B cell (primary cell): ENCODE measurements around the gene TBC1D1. TPM values are rescaled to one million over a fixed set of nuclear protein-coding genes. Genes with fewer than 3 reads are reported as not detected.

Experiments used
- ATAC-seq: fragments of 200-7000 bp; cut with Tn5 transposase; one replicate; pipeline ENCODE4 v1.10.0; 2021; ENCODE audit warnings: low read depth, mild to moderate bottlenecking, moderate number of reproducible peaks, moderate library complexity
- CTCF ChIA-PET: fragments of 350-600 bp; sonication (Branson Sonifier 250); formaldehyde crosslinking; loops from one replicate; lab custom pipeline; 2021; ENCODE audit warnings: antibody characterized with exemption, inconsistent platforms; lab: Charles Lee
- POLR2A ChIA-PET: fragments of 350-600 bp; sonication (Branson Sonifier 250); formaldehyde crosslinking; loops from one replicate; lab custom pipeline; 2021; ENCODE audit warnings: antibody characterized with exemption; lab: Charles Lee
- DNase-seq: peaks from one replicate; pipeline ENCODE4 v3.0.0; 2013
- H2AFZ ChIP-seq: 2 replicates; pipeline ENCODE4 v1.6.1; 2012; ENCODE audit warnings: mild to moderate bottlenecking, low read depth, low read length; ENCODE audit not compliant: insufficient read depth, poor library complexity, severe bottlenecking
- H3K27ac ChIP-seq, 2 donors: 1 replicate in 1 of 2; 2 replicates in 1 of 2; pipeline ENCODE4 v1.5.1; 2012 to 2013; ENCODE audit warnings: low read length in 2 of 2, mild to moderate bottlenecking in 2 of 2, moderate library complexity in 1 of 2
- H3K27me3 ChIP-seq, 4 experiments: fragments of 200-600 bp in 1 of 4; sonication (generic) in 1 of 4; replicated peaks in 1 of 4; 1 replicate in 2 of 4; 2 replicates in 2 of 4; pipeline versions ENCODE4 v1.6.1 to v1.7.0; 2013 to 2016; ENCODE audit warnings: low read length in 3 of 4, mild to moderate bottlenecking in 2 of 4, mixed read lengths in 1 of 4, moderate library complexity in 1 of 4; ENCODE audit not compliant: insufficient read depth in 4 of 4, control insufficient read depth in 3 of 4; ENCODE audit errors: control extremely low read depth in 1 of 4
- H3K36me3 ChIP-seq, 2 experiments: replicated peaks in 1 of 2; 1 replicate in 1 of 2; 2 replicates in 1 of 2; pipeline versions ENCODE4 v1.6.1 to v1.7.1; 2013; ENCODE audit warnings: low read length in 1 of 2; ENCODE audit not compliant: insufficient read depth in 2 of 2, control insufficient read depth in 1 of 2; ENCODE audit errors: control extremely low read depth in 1 of 2, extremely low read depth in 1 of 2
- H3K4me1 ChIP-seq, 2 donors: fragments of 200-600 bp in 1 of 2; sonication (generic) in 1 of 2; 1 replicate in 1 of 2; 2 replicates in 1 of 2; pipeline versions ENCODE4 v1.5.1 to v1.6.1; 2013 to 2017; ENCODE audit warnings: low read length in 2 of 2; ENCODE audit not compliant: control insufficient read depth in 2 of 2, insufficient read depth in 2 of 2
- H3K4me2 ChIP-seq: replicated peaks from 2 replicates; pipeline ENCODE3; 2012; ENCODE audit warnings: mild to moderate bottlenecking, low read depth, low read length; ENCODE audit not compliant: poor library complexity, severe bottlenecking
- H3K4me3 ChIP-seq, 5 experiments: fragments of 200-600 bp in 1 of 5; sonication (generic) in 1 of 5; 1 replicate in 3 of 5; 2 replicates in 2 of 5; pipeline versions ENCODE4 v1.5.1 to v1.7.0; 2011 to 2016; ENCODE audit warnings: low read length in 4 of 5, mild to moderate bottlenecking in 4 of 5, low read depth in 2 of 5, control low read depth in 1 of 5, moderate library complexity in 1 of 5; ENCODE audit not compliant: insufficient read depth in 1 of 5; ENCODE audit errors: control extremely low read depth in 1 of 5, extremely low read depth in 1 of 5
- H3K79me2 ChIP-seq: fragments of 200-600 bp; sonication (generic); one replicate; pipeline ENCODE4 v1.6.0; 2016; ENCODE audit warnings: low read length; ENCODE audit not compliant: control insufficient read depth, insufficient read depth
- H3K9ac ChIP-seq: fragments of 200-600 bp; sonication (generic); 2 replicates; pipeline ENCODE4 v1.6.1; 2017; ENCODE audit warnings: mild to moderate bottlenecking, low read length, moderate library complexity
- H3K9me3 ChIP-seq, 3 donors: one replicate each; pipeline versions ENCODE4 v1.6.1 to v1.7.1; 2013; ENCODE audit warnings: low read length in 2 of 3; ENCODE audit not compliant: control insufficient read depth in 2 of 3, insufficient read depth in 1 of 3; ENCODE audit errors: control extremely low read depth in 1 of 3
- H4K20me1 ChIP-seq: 2 replicates; pipeline ENCODE4 v1.6.0; 2012; ENCODE audit warnings: mild to moderate bottlenecking, low read length; ENCODE audit not compliant: insufficient read depth, control insufficient read depth, poor library complexity, severe bottlenecking
- H3K27ac Mint-ChIP-seq: one replicate; pipeline ENCODE4 v1.8.0; 2021; ENCODE audit warnings: mixed read lengths
- H3K27me3 Mint-ChIP-seq: one replicate; pipeline ENCODE4 v1.8.0; 2021; ENCODE audit warnings: mixed read lengths
- H3K4me1 Mint-ChIP-seq: one replicate; pipeline ENCODE4 v1.8.0; 2021; ENCODE audit warnings: mixed read lengths
- H3K4me3 Mint-ChIP-seq: one replicate; pipeline ENCODE4 v1.8.0; 2021; ENCODE audit warnings: mixed read lengths
- H3K9me3 Mint-ChIP-seq: one replicate; pipeline ENCODE4 v1.8.0; 2022; ENCODE audit warnings: mixed read lengths; ENCODE audit not compliant: insufficient read depth
- CTCF ChIP-seq: fragments of 200-600 bp; IDR thresholded peaks from one replicate; pipeline ENCODE4 v1.8.0; 2022; ENCODE audit warnings: antibody characterized with exemption, mild to moderate bottlenecking
- EZH2 ChIP-seq: IDR thresholded peaks from 2 replicates; pipeline ENCODE4 v1.6.1; 2012; ENCODE audit warnings: borderline replicate concordance, low read depth, mild to moderate bottlenecking, moderate library complexity, low read length; ENCODE audit not compliant: insufficient read depth, poor library complexity, severe bottlenecking
- WGBS: methylation state at CpG from one replicate; pipeline ENCODE4 v1.1.5; 2013; ENCODE audit warnings: missing lambda C conversion rate; ENCODE audit not compliant: insufficient coverage; 5-methylcytosine and 5-hydroxymethylcytosine counted together
- intact Hi-C: fragments of 100-400 bp; cut with micrococcal nuclease; formaldehyde crosslinking; loops from one replicate; pipeline ENCODE4 v1.10.0; 2022
- polyA plus RNA-seq: library from polyadenylated mRNA; depleted of rRNA; stranded (reverse); fragments of >200 nt; gene quantifications from 2 replicates; pipeline ENCODE4 v1.2.3, GENCODE V29; 2012
- total RNA-seq, 2 donors: library from RNA; stranded (reverse); fragments of 120-200 nt in 1 of 2; gene quantifications; 1 replicate in 1 of 2; 2 replicates in 1 of 2; pipeline versions ENCODE4 v1.2.3 to v1.2.4, GENCODE V29; 2013 to 2022

The TBC1D1 gene
- total and polyA plus RNA-seq, 2 donors (not counting 1 experiment from before 2014, with no cell fraction given): 88.2 to 98.7 TPM

- peaks cover 0 to 3% of the 10 kb centered on the region in 2 experiments for H3K36me3 ChIP-seq
- Mint-ChIP-seq H3K4me3 (no peak overlapping the region), H3K4me1 (peaks cover 74% of the 10 kb centered on the region), H3K27ac (no peak overlapping the region), H3K9me3 (no peaks in the 10 kb centered on the region), H3K27me3 (no peaks in the 10 kb centered on the region)
- H3K4me3 ChIP-seq: no peak overlapping the region
- intact Hi-C loops: no loop called here
- H3K9me3 ChIP-seq: no peaks in the 10 kb centered on the region
- ChIA-PET POLR2A (interaction anchor here (0.5 to 1.1 kb wide), 2 partner anchors 12 to 227 kb away, joined by 3 to 4 read pairs; no protein-coding TSS in a partner anchor), CTCF (interaction anchor here (0.7 kb wide), 1 partner anchor 179 kb away, joined by 3 read pairs; no protein-coding TSS in a partner anchor)
- peaks cover 95% of the 10 kb centered on the region for H3K79me2 ChIP-seq
- no peak for ATAC-seq
- H2AFZ ChIP-seq: no peak overlapping the region
- DNase-seq: no peak
- H3K4me1 ChIP-seq: peaks cover 41 to 45% of the 10 kb centered on the region in 2 donors
- peaks cover 21% of the 10 kb centered on the region for H4K20me1 ChIP-seq
- no peak overlapping the region for H3K9ac ChIP-seq
- no peak overlapping the region for H3K27ac ChIP-seq
- TF ChIP-seq EZH2 (no peak), CTCF (no peak)
- no peaks in the 10 kb centered on the region for H3K27me3 ChIP-seq
- H3K4me2 ChIP-seq: no peak overlapping the region
- WGBS: 93% methylated on average over 5 of the region's 5 CpGs
These were observed 91.9 kb downstream of the TBC1D1 start for GRCh38 chr4:37982736-37983135.

GRCh38 chr4:37983951-37984350 is 93.1 kb downstream of the TBC1D1 start:
- WGBS: no CpG with 5 or more reads among the region's 1 CpG
- Histone ChIP-seq H3K27ac (no peak overlapping the region), H3K36me3 (peaks cover 0 to 6% of the 10 kb centered on the region in 2 experiments), H3K27me3 (no peaks in the 10 kb centered on the region), H3K9me3 (no peaks in the 10 kb centered on the region), H3K9ac (no peak overlapping the region), H4K20me1 (peaks cover 15% of the 10 kb centered on the region), H3K4me2 (no peak overlapping the region), H3K4me3 (no peak overlapping the region), H2AFZ (no peak overlapping the region), H3K79me2 (peaks cover 96% of the 10 kb centered on the region), H3K4me1 (peaks cover 41 to 44% of the 10 kb centered on the region in 2 donors)
- H3K27ac Mint-ChIP-seq: no peak overlapping the region
- H3K4me1 Mint-ChIP-seq: peaks cover 75% of the 10 kb centered on the region
- H3K9me3 Mint-ChIP-seq: no peaks in the 10 kb centered on the region
- intact Hi-C loops: no loop called here
- POLR2A ChIA-PET: no interaction called here
- no peak overlapping the region for H3K4me3 Mint-ChIP-seq
- no peaks in the 10 kb centered on the region for H3K27me3 Mint-ChIP-seq
- ATAC-seq: no peak
- CTCF ChIA-PET: interaction anchor here (1.0 kb wide), 1 partner anchor 52 kb away, joined by 3 read pairs; no protein-coding TSS in a partner anchor
- no peak for DNase-seq
- TF ChIP-seq CTCF (no peak), EZH2 (no peak)
